A673 (cell line): ENCODE measurements around the gene SNX33. TPM values are rescaled to one million over a fixed set of nuclear protein-coding genes. Genes with fewer than 3 reads are reported as not detected.
"Not testable (repeated sequence)": the region's sequence is repeated elsewhere in the genome, so short reads cannot be mapped to it uniquely, and the experiment has no call there.

Source experiments
- BruUV-seq: library from RNA; stranded (reverse); fragments of 400-500 nt; replicated peaks from 2 replicates; lab custom pipeline; 2021; lab: Mats Ljungman, UMichigan
- CTCF ChIA-PET: fragments of 300-600 bp; sonication (Branson Sonifier 250); formaldehyde crosslinking; loops from one replicate; lab custom pipeline; 2022; ENCODE audit warnings: antibody characterized with exemption; lab: Charles Lee
- POLR2A ChIA-PET: fragments of 300-600 bp; sonication (Branson Sonifier 250); formaldehyde crosslinking; loops from one replicate; lab custom pipeline; 2022; ENCODE audit warnings: antibody characterized with exemption; ENCODE audit not compliant: low non-redundant PET; lab: Charles Lee
- DNase-seq: peaks from one replicate; pipeline ENCODE4 v3.0.0-alpha.2; 2015; ENCODE audit warnings: low spot score
- H3K27ac ChIP-seq: fragments of 200-600 bp; sonication (generic); 2 replicates; pipeline ENCODE4 v1.5.1; 2016; ENCODE audit warnings: mixed run types, low read depth, mild to moderate bottlenecking, mixed read lengths, antibody characterized with exemption, low read length; ENCODE audit not compliant: poor library complexity, severe bottlenecking
- H3K27me3 ChIP-seq: fragments of 200-600 bp; sonication (generic); replicated peaks from 2 replicates; pipeline ENCODE4 v1.6.1; 2017; ENCODE audit warnings: mixed run types, low read depth, mild to moderate bottlenecking, mixed read lengths, antibody characterized with exemption, low read length; ENCODE audit not compliant: insufficient read depth, poor library complexity
- H3K36me3 ChIP-seq: fragments of 200-600 bp; sonication (generic); 2 replicates; pipeline ENCODE4 v1.6.1; 2016; ENCODE audit warnings: mixed run types, mild to moderate bottlenecking, mixed read lengths, antibody characterized with exemption, low read length; ENCODE audit not compliant: insufficient read depth, poor library complexity, severe bottlenecking
- H3K4me1 ChIP-seq: fragments of 200-600 bp; sonication (generic); 2 replicates; pipeline ENCODE4 v1.6.1; 2017; ENCODE audit warnings: mixed run types, mild to moderate bottlenecking, mixed read lengths, antibody characterized with exemption, low read length; ENCODE audit not compliant: insufficient read depth, poor library complexity, severe bottlenecking
- H3K4me3 ChIP-seq: fragments of 200-600 bp; sonication (generic); 2 replicates; pipeline ENCODE4 v1.5.1; 2016; ENCODE audit warnings: low read depth, mixed run types, mild to moderate bottlenecking, mixed read lengths, low read length; ENCODE audit not compliant: poor library complexity, severe bottlenecking
- H3K9me3 ChIP-seq: fragments of 200-600 bp; sonication (generic); 2 replicates; pipeline ENCODE4 v1.6.1; 2016; ENCODE audit warnings: mixed run types, low read depth, mild to moderate bottlenecking, mixed read lengths, antibody characterized with exemption, low read length; ENCODE audit not compliant: poor library complexity, severe bottlenecking
- CTCF ChIP-seq: fragments of 300-800, 200-600 bp; sonication (generic); conservative IDR thresholded peaks from 2 replicates; pipeline ENCODE4 v1.5.1; 2017; ENCODE audit warnings: low read depth, mild to moderate bottlenecking, antibody characterized with exemption, low read length, moderate library complexity, mixed read lengths
- EZH2 ChIP-seq: fragments of 200-600 bp; sonication (generic); IDR thresholded peaks from 2 replicates; pipeline ENCODE4 v1.6.1; 2017; ENCODE audit warnings: borderline replicate concordance, low read depth, mild to moderate bottlenecking, mixed read lengths, antibody characterized with exemption, low read length; ENCODE audit not compliant: poor library complexity, severe bottlenecking
- intact Hi-C: fragments of 100-400 bp; cut with micrococcal nuclease; formaldehyde crosslinking; loops from one replicate; pipeline ENCODE4 v1.10.0; 2022; ENCODE audit not compliant: unreplicated experiment
- total RNA-seq: library from RNA; stranded (reverse); gene quantifications from 2 replicates; pipeline ENCODE4 v1.2.3, GENCODE V29; 2021

The SNX33 gene
- total RNA-seq, 1 experiment from 2014 or later, result 3.4 TPM

GRCh38 chr15:75697523-75697922 lies 49.8 kb downstream of the SNX33 start:
- intact Hi-C loops, result no loop called here
- no peak for TF ChIP-seq CTCF
- no peak for TF ChIP-seq EZH2
- ChIA-PET CTCF (no interaction called here), POLR2A (no interaction called here)
- Histone ChIP-seq H3K4me3 (no peak overlapping the region), H3K9me3 (no peaks in the 10 kb centered on the region), H3K27ac (no peak overlapping the region), H3K4me1 (peaks cover 13% of the 10 kb centered on the region), H3K27me3 (no peaks in the 10 kb centered on the region), H3K36me3 (no peaks in the 10 kb centered on the region)
- no peak for DNase-seq
- BruUV-seq, result no TSS peak

- peaks cover 13% of the 10 kb centered on the region for H3K4me1 ChIP-seq
- POLR2A ChIA-PET, DNase-seq, H3K36me3 ChIP-seq, CTCF ChIA-PET, H3K27ac ChIP-seq, intact Hi-C loops, H3K4me3 ChIP-seq, BruUV-seq, H3K9me3 ChIP-seq, H3K27me3 ChIP-seq: not testable (repeated sequence)
Observed at GRCh38 chr15:75697974-75698747, 50.4 kb downstream of the SNX33 start.

- POLR2A ChIA-PET, H3K9me3 ChIP-seq, H3K4me3 ChIP-seq, intact Hi-C loops, H3K27me3 ChIP-seq, CTCF ChIA-PET, BruUV-seq, H3K4me1 ChIP-seq, H3K27ac ChIP-seq, DNase-seq, H3K36me3 ChIP-seq: not testable (repeated sequence)
Observed at GRCh38 chr15:75699517-75699916, 51.8 kb downstream of the SNX33 start.

- H3K4me1 ChIP-seq, H3K27ac ChIP-seq, DNase-seq, H3K4me3 ChIP-seq, BruUV-seq, H3K36me3 ChIP-seq, H3K9me3 ChIP-seq, CTCF ChIA-PET, intact Hi-C loops, POLR2A ChIA-PET, H3K27me3 ChIP-seq: not testable (repeated sequence)
Observed at GRCh38 chr15:75699961-75700874, 52.5 kb downstream of the SNX33 start.

- DNase-seq, BruUV-seq, H3K4me1 ChIP-seq, H3K9me3 ChIP-seq, intact Hi-C loops, H3K36me3 ChIP-seq, H3K27me3 ChIP-seq, POLR2A ChIA-PET, CTCF ChIA-PET, H3K27ac ChIP-seq, H3K4me3 ChIP-seq: not testable (repeated sequence)
Observed at GRCh38 chr15:75701071-75702003, 53.6 kb downstream of the SNX33 start.
